ENCODE data around the gene RFX7. TPM values are rescaled to one million over a fixed set of nuclear protein-coding genes. Genes with fewer than 3 reads are reported as not detected.

The RFX7 gene
- polyA plus RNA-seq, 3 donors = 1.1 to 1.8 (median 1.8) TPM

DNA sequence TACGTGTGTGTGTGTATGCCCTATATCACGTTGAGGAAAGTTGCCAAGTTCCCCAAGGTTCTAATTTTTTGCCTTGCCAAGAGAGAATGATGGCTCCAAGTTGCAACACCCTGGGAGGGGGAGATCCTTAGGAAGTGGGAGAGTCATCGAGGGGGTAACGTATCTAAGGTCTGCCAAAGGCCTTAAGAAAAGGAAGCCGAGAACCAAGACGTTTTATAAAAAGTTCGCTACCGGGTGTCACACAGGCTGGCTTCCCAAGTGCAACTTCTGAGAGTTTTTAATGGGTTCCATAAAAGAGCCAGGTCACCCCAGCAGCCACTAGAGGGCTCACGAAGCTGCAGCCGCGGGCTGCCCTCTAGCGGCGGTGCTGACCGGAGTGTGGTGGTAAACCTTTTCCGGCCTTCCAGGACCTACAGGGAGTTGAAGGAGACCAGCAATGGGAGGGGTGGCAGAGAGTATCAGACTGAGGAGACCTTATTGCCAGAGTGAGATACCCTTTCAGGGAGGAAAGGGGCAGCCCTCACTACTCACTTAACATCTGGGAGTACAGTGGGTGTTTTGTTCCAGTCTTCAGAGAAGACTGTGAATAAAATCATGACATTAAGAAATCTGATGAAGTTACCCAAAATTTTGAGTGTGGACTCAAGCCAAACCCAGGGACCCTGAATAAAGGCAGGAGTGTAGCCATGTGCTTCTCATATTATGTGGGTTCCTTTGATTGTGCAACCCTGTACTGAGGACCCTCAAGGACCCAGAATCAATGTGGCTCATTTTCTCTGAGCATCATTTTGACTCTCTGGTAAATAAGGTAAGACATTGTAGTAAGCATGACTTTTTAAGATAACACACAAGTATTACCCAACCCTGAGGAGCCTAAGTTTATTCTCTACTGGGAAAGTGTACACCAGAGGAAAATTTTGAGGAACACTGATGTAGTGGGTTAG lies 2.5 kb upstream of the RFX7 start:
- H3K27ac ChIP-seq (ENCODE audit: low read depth, low read length) = no peak overlapping the region
- 2 to 3% (median 3%) methylated on average over 15 of the region's 15 CpGs for WGBS, 3 donors

GRCh38 chr15:56244811-56245576 lies 1.3 kb upstream of the RFX7 start:
- 31 to 59% (median 57%) methylated on average over 10 of the region's 10 CpGs for WGBS, 3 donors
- no peak overlapping the region for H3K27ac ChIP-seq (ENCODE audit: low read depth, low read length)

DNA sequence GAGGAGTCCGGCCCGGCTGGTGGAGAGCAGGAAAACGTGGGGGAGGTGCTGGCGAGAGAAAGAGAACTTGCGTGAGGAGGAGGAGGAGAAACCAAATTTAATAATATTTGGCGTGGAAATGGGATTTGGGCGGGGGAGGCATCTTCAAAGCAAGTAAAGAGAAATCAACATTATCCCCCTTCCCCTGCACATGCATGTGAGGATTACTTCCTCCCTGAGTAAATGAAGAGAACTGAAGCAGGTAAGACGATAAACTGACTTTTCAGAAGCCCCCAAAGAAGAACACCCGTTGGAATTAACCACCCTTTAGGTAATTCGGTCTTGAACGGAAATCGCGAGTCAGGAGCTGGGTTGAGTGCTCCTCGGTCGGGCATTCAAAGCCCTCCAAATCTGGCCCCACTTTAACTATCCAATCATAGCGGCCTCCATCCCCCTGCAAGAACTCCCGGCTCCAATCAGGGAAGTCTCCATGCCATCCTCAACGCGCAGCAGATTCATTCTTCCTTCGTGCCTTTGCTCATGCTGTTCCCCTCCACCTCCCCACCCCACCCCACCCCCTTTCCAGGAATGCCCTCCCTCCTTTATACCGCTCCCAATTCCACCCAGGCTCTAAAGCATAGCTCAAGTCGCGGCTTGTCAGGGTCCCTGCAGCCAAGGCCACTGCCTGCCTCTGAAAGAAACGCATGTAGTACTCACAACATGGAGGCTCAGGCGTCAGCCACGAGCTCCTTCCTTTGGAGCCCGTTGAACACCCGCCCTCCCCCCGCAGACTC lies 545 bp upstream of the RFX7 start:
- 1% methylated on average over 29 of the region's 29 CpGs for WGBS, 3 donors
- H3K27ac ChIP-seq (ENCODE audit: low read depth, low read length) = no peak overlapping the region

GRCh38 chr15:56242576-56243162 lies 1.0 kb downstream of the RFX7 start:
- H3K27ac ChIP-seq (ENCODE audit: low read depth, low read length) = no peak overlapping the region
- 0% methylated on average over 13 of the region's 13 CpGs for WGBS, 3 donors

DNA sequence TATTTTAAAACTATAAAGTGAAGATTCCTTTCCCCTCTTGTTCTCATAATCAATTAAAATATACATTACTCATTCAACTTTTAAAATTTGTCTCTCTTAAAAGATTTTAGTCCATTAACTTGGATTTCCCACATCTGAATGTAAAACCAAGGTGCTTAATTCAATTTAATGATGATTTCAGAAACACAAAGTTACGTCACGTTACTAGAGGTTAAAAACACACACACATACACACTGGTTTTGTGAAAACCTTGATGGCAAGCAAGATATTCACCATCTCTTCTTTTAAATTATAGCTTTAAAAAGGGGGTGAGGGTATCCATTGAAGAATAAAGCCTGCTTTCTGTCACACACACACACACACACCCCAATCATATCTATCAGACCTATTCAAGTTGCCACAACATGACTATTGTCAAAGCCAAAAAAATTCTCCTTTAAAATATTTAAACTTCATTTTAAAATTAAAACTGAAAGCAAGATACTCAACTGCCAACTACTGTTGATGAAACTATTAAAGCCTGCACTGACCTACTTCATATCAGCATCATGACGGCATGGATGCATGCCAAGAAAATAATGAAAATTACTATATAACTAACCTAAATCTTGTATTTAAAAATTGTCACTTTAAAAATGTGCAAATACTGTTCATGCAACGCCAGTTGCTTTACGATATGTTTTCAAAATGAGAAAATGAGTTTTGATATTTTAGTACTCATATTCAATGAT lies 2.1 kb downstream of the RFX7 start:
- 35 to 45% (median 41%) methylated on average over 5 of the region's 5 CpGs for WGBS, 3 donors
- no peak overlapping the region for H3K27ac ChIP-seq (ENCODE audit: low read depth, low read length)

DNA sequence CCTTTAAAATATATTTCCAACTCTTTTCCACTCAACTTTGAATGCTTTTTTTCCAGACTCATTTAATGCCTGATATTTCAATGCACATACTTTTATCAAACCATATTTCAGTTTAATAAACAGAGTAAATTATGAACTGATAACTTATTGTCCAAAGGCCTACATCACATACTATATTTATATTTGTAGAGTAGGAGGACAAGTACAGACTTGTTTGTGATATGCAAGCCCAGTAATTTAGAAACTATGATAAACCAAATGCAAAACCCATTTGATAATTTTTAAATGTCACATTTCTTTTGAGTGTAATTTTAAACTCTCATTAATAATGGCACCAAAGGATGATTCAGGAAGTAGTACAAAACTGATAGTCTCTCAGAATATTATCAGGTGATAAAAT lies 3.3 kb downstream of the RFX7 start:
- no peak overlapping the region for H3K27ac ChIP-seq (ENCODE audit: low read depth, low read length)

- no peak overlapping the region for H3K27ac ChIP-seq (ENCODE audit: low read depth, low read length)
- WGBS, 3 donors = 75 to 84% (median 83%) methylated on average over 3 of the region's 3 CpGs
These were observed 7.5 kb downstream of the RFX7 start for GRCh38 chr15:56236197-56236596.

GRCh38 chr15:56234804-56235203 lies 8.9 kb downstream of the RFX7 start:
- no peak overlapping the region for H3K27ac ChIP-seq (ENCODE audit: low read depth, low read length)
- 56 to 79% (median 76%) methylated on average over 4 of the region's 4 CpGs for WGBS, 3 donors

GRCh38 chr15:56233549-56233948 lies 10.1 kb downstream of the RFX7 start:
- no peak overlapping the region for H3K27ac ChIP-seq (ENCODE audit: low read depth, low read length)
- 98 to 99% (median 99%) methylated on average over 3 of the region's 3 CpGs for WGBS, 3 donors

GRCh38 chr15:56232058-56232457 lies 11.6 kb downstream of the RFX7 start:
- H3K27ac ChIP-seq (ENCODE audit: low read depth, low read length) = no peak overlapping the region
- WGBS, 3 donors = 98 to 100% (median 100%) methylated on average over 3 of the region's 3 CpGs

DNA sequence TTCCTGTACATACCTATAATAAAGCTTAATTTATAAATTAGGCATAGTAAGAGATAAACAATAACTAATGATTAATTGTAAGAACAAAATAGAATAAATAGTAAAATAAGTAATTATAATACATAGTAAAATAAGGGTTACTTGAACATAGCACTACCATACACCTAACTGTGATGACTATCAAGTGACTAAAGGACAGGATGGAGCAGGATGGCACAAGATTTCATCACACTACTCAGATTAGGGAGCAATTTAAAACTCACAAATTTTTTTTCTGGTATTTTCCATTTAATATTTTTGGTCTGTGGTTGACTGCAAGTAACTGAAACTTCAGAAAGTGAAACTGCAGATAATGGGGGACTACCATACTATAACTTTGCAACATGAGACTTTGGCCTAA lies 14.8 kb downstream of the RFX7 start:
- no peak overlapping the region for H3K27ac ChIP-seq (ENCODE audit: low read depth, low read length)

DNA sequence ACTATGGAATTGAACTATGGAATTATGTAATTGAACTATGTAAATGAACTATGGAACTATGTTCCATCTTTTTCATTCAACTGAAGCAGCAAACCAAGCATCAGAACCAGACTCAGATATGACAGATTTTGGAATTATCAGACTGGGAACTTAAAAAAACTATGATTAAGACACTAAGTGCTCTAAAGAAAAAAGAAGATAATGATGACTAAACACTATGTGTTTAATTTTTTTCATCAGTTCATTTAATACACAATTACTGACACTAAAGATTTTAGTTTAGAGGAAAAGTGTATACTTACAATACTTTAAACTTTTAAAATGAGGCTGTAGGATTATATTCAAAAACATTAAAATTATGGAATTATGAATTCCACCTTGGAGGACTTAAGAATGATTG lies 15.3 kb downstream of the RFX7 start:
- H3K27ac ChIP-seq (ENCODE audit: low read depth, low read length) = no peak overlapping the region

- no peak overlapping the region for H3K27ac ChIP-seq (ENCODE audit: low read depth, low read length)
- 94 to 100% (median 97%) methylated on average over 2 of the region's 2 CpGs for WGBS, 3 donors
These were observed 15.9 kb downstream of the RFX7 start for GRCh38 chr15:56227780-56228179.

- H3K27ac ChIP-seq (ENCODE audit: low read depth, low read length) = no peak overlapping the region
- 78 to 99% (median 81%) methylated on average over 3 of the region's 3 CpGs for WGBS, 3 donors
These were observed 16.4 kb downstream of the RFX7 start for GRCh38 chr15:56227306-56227705.

- H3K27ac ChIP-seq (ENCODE audit: low read depth, low read length) = no peak overlapping the region
- 96 to 98% (median 97%) methylated on average over 1 of the region's 1 CpG for WGBS, 3 donors
These were observed 18.2 kb downstream of the RFX7 start for GRCh38 chr15:56225520-56225919.

- no peak overlapping the region for H3K27ac ChIP-seq (ENCODE audit: low read depth, low read length)
- WGBS, 3 donors = 98 to 99% (median 99%) methylated on average over 3 of the region's 3 CpGs
These were observed 21.4 kb downstream of the RFX7 start for GRCh38 chr15:56222302-56222701.

GRCh38 chr15:56217341-56217740 lies 26.3 kb downstream of the RFX7 start:
- no peak overlapping the region for H3K27ac ChIP-seq (ENCODE audit: low read depth, low read length)

DNA sequence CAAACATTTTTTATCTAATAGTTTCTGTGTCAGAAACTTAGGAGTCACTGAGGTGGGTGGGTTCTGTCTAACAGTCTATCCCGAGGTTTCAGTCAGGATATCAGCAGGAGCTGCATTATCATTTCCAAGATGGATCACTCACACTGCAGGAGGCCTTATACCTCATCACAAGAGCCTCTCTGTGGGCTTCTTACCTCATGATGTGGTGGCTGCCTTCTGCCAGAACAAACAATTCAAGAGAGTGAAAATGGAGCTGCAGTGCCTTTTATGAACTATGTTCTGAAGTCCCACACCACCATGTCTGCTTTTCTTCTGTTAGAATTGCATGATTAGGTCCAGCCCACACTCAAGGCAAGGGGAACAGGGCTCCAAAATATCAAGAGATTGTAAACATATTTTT lies 27.9 kb downstream of the RFX7 start:
- H3K27ac ChIP-seq (ENCODE audit: low read depth, low read length) = no peak overlapping the region

More for the DNA sequence above, 27.9 kb downstream of the RFX7 start:
- 65 to 84% (median 82%) methylated on average over 1 of the region's 1 CpG for WGBS, 3 donors
